HG02571 (cell line): ENCODE data around the gene MYBPHL.
A peak's percentile ranks its signal among the peaks of the same experiment; 100 is the strongest.
"Not testable (repeated sequence)": the region's sequence is repeated elsewhere in the genome, so short reads cannot be mapped to it uniquely, and the experiment has no call there.

Source experiments
- ATAC-seq: cut with Tn5 transposase; IDR thresholded peaks from one replicate; pipeline ENCODE4 v1.9.1; 2021; ENCODE audit warnings: mild to moderate bottlenecking, moderate library complexity; ENCODE audit not compliant: unreplicated experiment

The MYBPHL gene

GRCh38 chr1:109307274-109308021 is 637 bp upstream of the MYBPHL start:
- no peak for ATAC-seq

- ATAC-seq: not testable (repeated sequence)
Measured at GRCh38 chr1:109305991-109306390, 820 bp downstream of the MYBPHL start.

DNA sequence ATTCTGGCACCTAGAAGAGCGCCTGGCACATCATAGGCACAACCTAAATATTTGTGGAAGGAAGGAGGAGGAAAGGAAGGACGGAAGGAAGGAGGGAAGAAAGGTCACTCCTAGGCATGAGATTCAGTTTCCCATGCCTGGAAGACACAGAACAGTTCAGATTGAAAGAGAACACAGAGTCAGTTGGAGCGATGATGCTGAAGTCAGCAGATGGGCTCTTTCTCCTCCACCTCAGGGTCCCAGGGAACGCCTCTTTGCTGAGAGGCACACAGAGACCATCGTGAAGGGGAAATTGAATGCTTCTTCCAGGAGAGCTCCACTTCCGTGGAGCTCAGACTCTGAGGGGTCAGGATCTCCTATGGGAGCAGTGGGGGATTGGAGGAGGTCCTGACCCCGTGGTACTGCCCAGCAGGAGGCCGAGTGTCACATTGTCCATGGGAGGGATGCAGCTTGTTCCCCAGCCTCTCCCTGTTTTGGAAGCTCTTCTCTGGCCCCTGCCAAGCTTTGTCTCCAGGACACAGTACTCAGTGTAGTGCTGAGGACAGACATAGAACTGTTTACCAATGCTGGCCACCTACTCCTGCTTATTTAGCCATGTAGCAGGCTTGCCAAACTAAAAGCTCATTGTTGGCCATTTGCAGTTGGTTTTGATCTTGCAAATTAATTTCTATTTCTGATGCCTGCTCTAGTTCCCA is 2.4 kb downstream of the MYBPHL start:
- no peak for ATAC-seq

GRCh38 chr1:109301874-109302273 is 4.9 kb downstream of the MYBPHL start:
- ATAC-seq: no peak

DNA sequence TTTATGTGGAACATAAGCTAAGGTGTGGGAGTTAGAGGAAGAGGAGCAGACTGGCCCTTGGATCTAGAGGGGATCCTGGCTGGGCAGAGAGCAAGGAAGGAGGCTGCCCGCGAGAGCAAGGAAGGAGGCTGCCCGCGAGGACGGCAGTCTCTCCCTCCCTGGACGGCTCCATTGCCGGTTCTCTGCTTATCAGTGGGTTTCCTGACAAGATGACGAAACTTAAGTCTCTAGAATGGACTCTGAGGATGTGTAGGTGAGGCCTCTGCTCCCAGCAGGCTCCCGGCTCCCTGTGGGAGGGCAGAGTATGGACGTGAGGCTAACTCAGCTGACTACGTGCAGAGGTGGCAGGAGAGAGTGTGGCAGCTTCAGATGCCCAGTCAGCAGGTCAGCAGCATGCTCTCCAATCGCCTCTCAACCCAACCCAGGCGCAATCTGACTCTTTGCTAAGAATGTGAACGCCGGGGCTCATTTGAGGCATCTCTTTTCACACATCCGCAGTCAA is 6.1 kb downstream of the MYBPHL start:
- no peak for ATAC-seq

- no peak for ATAC-seq
Measured at GRCh38 chr1:109299558-109300343, 7.1 kb downstream of the MYBPHL start.

DNA sequence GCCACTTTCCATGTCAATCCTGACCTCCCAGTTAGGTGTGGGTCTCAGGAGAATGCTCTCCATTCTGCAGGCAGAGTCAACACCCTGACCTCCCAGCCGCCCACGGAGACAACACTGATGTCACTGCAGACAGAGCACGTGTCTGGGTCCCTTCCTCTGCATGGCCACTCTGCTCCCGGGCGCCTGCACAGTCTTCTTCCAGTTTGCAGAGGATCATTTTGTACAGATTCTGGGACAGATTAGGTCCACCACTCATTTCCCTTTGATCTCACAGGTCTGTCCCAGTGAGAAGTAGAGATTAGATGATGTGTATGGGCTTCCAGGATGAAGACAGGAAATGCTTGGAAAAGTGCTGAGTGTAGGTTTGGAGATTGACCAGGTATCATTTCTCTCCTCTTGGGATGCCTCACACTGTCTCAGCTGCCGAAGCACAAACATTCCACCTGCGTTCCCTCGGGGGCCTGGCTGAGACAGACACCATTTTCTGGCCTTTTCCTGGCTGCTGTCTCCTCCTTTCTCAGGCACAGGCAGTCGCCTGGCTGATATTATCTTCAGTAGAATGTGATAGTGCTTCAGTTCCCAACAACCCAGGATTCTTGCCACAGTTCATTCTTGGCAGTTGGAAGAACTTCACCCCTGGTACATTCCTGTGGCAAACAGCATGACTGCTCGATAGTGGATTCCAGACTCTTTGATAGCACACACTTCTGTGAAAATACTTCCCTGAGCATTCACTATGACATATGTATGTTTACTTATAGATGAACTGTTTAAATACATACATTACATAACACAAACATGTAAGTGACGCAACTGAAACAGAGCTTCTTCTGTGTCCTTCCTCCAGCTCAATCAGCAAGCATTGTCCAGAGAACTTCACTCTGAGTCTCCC is 7.9 kb downstream of the MYBPHL start:
- ATAC-seq: no peak

DNA sequence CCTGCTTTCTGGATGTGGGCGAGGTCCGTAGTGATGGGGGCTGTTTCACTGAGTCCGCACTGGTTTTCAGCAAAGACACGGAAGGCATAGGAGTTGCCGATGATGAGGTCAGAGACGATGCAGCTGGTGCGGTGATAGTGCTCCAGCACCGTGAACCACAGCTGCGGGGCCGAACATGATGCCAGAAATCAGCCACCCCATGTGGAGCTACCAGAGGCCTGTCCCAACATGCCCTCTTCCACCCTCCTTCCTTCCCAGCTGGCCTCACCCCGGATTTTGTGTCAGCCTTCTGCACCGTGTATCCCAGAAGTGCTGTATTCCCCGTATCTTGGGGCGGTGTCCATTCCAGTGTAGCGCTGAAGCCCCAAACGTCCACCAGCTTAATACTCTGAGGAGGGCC is 10.0 kb downstream of the MYBPHL start:
- no peak for ATAC-seq

- no peak for ATAC-seq
Measured at GRCh38 chr1:109295712-109296415, 10.9 kb downstream of the MYBPHL start.

GRCh38 chr1:109294481-109294880 is 12.3 kb downstream of the MYBPHL start:
- no peak for ATAC-seq

GRCh38 chr1:109293026-109293425 is 13.8 kb downstream of the MYBPHL start:
- no peak for ATAC-seq

GRCh38 chr1:109292364-109292763 is 14.4 kb downstream of the MYBPHL start:
- ATAC-seq: no peak

- no peak for ATAC-seq
Measured at GRCh38 chr1:109290998-109291397, 15.8 kb downstream of the MYBPHL start.

DNA sequence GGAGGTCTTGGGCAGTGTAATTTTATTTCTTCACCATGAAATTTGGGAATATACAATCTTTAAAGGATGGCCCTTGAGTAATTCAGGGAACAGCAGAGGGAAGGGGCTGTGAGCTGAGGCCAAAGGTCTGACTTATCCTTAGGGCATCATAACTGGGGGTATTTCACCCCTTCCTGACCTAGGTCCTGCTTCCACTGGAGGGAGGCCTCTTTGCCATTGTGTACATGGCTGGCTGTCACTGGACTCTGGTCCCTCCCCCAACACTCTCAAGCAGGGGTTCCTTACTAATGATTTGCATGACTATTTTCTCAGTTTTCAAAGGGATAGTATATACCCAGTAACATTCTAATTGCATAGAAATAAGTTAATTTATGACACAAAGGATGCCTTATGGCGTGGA is 16.7 kb downstream of the MYBPHL start:
- ATAC-seq: no peak

DNA sequence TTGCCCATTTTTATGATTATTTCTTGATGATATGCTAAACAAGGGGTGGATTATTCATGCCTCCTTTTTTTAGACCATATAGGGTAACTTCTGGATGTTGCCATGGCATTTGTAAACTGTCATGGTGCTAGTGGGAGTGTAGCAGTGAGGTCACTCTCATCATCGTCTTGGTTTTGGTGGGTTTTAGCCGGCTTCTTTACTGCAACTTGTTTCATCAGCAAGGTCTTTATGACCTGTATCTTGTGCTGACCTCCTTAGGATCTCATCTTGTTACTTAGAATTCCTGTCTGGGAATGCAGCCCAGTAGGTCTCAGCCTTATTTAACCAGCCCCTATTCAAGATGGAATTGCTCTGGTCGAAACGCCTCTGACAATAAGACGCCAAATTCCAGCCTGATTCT is 20.0 kb downstream of the MYBPHL start:
- ATAC-seq: not testable (repeated sequence)

DNA sequence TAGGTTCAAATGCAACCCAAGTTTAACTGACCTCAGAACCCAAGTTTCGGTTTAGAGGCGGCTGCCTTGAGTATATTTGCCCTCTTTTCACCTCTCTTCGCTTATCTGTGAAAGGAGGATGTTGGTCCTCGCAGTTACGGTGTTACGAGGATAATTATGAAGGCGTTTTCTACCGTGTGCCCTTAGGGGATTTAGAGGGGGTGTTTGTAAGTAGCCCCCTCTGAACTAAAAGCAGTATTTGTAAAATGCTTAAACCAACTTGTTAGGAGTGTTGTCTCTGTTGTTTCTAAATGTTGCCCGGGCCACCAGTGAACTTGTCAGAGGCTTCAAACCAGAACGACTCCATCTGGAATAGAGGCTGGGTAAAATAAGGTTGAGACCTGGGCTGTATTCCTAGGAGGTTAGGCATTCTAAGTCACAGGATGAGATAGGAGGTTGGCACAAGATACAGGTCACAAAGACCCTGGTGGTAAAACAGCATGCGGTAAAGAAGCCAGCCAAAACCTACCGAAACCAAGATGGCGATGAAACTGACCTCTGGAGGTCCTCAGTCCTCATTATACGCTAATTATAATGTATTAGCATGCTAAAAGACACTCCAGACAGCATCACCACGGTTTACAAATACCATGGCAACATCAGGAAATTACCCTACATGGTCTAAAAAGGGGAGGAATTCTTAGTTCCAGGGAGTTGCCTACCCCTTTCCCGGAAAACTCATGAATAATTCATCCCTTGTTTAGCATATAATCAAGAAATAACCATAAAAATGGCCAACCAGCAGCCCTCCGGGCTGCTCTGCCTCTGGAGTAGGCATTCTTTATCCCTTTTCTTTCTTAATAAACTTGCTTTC is 22.8 kb downstream of the MYBPHL start:
- ATAC-seq: peak; percentile 19

DNA sequence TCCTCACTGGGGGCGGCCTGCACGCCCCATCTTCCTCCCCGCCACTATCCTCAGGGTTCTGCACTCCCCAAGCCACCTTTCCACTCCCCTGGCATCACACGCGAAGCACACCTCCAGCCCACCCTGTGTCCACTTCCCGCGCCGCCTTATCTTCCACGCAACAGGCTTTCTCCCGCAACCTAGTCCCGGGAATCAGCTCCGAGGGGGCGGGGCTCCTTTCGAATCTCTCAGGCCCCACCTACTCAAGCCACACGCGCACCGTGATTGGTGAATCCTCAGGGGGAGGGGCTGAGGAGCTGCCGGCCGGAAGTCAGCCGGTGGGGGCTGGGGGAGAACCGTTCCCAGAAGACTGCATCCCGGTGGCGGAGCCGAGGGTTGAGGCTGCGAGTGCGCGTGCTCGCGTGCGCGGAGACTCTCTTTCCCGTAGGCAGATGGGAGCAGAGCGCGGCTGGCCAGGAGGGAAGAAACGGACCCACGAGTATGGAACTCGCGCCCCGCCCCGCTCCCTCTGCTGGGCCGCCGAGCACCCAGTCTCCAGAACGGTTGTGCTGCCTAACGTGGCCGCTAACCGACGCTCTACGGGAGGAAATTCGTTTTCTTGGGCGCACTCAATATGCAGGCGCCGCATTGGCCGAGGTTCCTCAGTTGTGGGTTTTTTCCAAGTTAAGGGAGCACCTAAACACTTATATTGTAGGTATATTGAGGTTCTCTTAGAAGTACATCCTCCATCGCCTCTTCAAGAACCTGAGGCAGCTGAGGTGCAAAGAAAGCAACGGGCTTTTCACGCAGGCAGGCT is 23.7 kb downstream of the MYBPHL start, which contains the start of gene PSRC1:
Gene PSRC1 (minus strand): TSS at position 194 of the 796 bp plus-strand sequence.
- peak; percentile 95 for ATAC-seq

DNA sequence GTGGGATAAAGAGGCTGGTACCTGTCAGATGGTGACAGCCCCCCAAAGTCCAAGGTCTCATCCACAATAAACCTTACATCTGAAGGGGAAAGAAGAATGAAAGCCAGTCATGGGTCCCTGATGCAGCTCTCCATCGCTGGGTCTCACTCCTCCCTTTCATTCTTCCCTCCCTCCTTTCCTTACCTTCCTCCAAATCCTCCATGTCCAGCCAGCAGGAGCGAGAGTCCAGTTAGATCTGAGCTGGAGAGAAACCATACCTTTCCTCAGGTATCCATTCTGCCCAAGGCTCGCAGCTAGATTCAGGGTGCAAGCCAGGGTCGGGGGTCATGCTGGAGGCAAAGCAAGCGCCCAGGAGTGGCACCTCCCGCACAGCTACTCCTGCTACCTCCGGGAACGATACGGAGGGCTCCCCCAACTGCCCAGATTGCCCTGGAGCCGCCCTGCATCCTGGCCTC is 24.3 kb downstream of the MYBPHL start:
- ATAC-seq: no peak
